Ascending aorta (tissue), 2 donors: ENCODE results near the gene CNTNAP2. TPM values are rescaled to one million over a fixed set of nuclear protein-coding genes. Genes with fewer than 3 reads are reported as not detected.

Source experiments
- DNase-seq, 2 donors: peaks; one replicate each; pipeline ENCODE4 v3.0.0-alpha.2; 2019; ENCODE audit warnings: low spot score in 2 of 2
- H3K27ac ChIP-seq, 2 donors: fragments of 200-600 bp; sonication (generic); one replicate each; pipeline ENCODE4 v1.5.1; 2016 to 2017; ENCODE audit warnings: mild to moderate bottlenecking in 1 of 2
- H3K27me3 ChIP-seq: fragments of 200-600 bp; sonication (generic); one replicate; pipeline ENCODE4 v1.5.1; 2017
- H3K36me3 ChIP-seq, 2 donors: fragments of 200-600 bp; sonication (generic); one replicate each; pipeline ENCODE4 v1.5.1; 2016
- H3K4me1 ChIP-seq, 2 donors: fragments of 200-600 bp; sonication (generic); one replicate each; pipeline ENCODE4 v1.5.1; 2016 to 2017; ENCODE audit warnings: mild to moderate bottlenecking in 1 of 2
- H3K4me3 ChIP-seq, 2 donors: fragments of 200-600 bp; sonication (generic); one replicate each; pipeline ENCODE4 v1.5.1; 2016 to 2017; ENCODE audit warnings: mild to moderate bottlenecking in 1 of 2
- H3K9me3 ChIP-seq, 2 donors: fragments of 200-600 bp; sonication (generic); one replicate each; pipeline ENCODE4 v1.5.1; 2016
- CTCF ChIP-seq, 3 experiments: fragments of 200-600 bp in 2 of 3; fragments of 450-650 bp in 1 of 3; sonication (generic) in 2 of 3; IDR thresholded peaks; one replicate each; pipeline ENCODE4 v1.5.1; 2016 to 2019; ENCODE audit warnings: antibody characterized with exemption in 3 of 3, mild to moderate bottlenecking in 1 of 3, moderate library complexity in 1 of 3
- intact Hi-C: fragments of 100-400 bp; cut with DNase I; formaldehyde crosslinking; loops from one replicate; pipeline ENCODE4 v1.15.1; 2023
- total RNA-seq: library from RNA; depleted of rRNA; stranded (reverse); fragments of >200 nt; gene quantifications from one replicate; pipeline ENCODE4 v1.1.0, GENCODE V29; 2016

Gene CNTNAP2
- total RNA-seq, 1 donor from 2014 or later: not detected

GRCh38 chr7:146565872-146566271 lies 449.3 kb downstream of the CNTNAP2 start:
- no peaks in the 10 kb centered on the region for H3K9me3 ChIP-seq
- no peaks in the 10 kb centered on the region for H3K27me3 ChIP-seq
- intact Hi-C loops: no loop called here
- H3K4me1 ChIP-seq: no peaks in the 10 kb centered on the region
- no peak for TF ChIP-seq CTCF (IDR thresholded peaks at IDR 0.05)
- H3K36me3 ChIP-seq: no peaks in the 10 kb centered on the region
- no peak overlapping the region for H3K27ac ChIP-seq
- DNase-seq: no peak
- H3K4me3 ChIP-seq: no peak overlapping the region

GRCh38 chr7:146575903-146576302 lies 459.3 kb downstream of the CNTNAP2 start:
- Histone ChIP-seq H3K9me3 (no peaks in the 10 kb centered on the region), H3K4me1 (no peaks in the 10 kb centered on the region), H3K4me3 (no peak overlapping the region), H3K27me3 (no peaks in the 10 kb centered on the region), H3K36me3 (no peaks in the 10 kb centered on the region), H3K27ac (no peak overlapping the region)
- TF ChIP-seq CTCF (IDR thresholded peaks at IDR 0.05): no peak
- intact Hi-C loops: no loop called here
- no peak for DNase-seq

GRCh38 chr7:146591976-146592375 lies 475.4 kb downstream of the CNTNAP2 start:
- no peaks in the 10 kb centered on the region for H3K36me3 ChIP-seq
- no peak for TF ChIP-seq CTCF (IDR thresholded peaks at IDR 0.05)
- DNase-seq: no peak
- H3K27ac ChIP-seq: no peak overlapping the region
- intact Hi-C loops: no loop called here
- no peaks in the 10 kb centered on the region for H3K27me3 ChIP-seq
- H3K9me3 ChIP-seq: no peaks in the 10 kb centered on the region
- no peak overlapping the region for H3K4me3 ChIP-seq
- H3K4me1 ChIP-seq: no peaks in the 10 kb centered on the region

- Histone ChIP-seq H3K4me3 (no peak overlapping the region), H3K27me3 (no peaks in the 10 kb centered on the region), H3K27ac (no peak overlapping the region), H3K4me1 (no peaks in the 10 kb centered on the region), H3K9me3 (no peaks in the 10 kb centered on the region), H3K36me3 (no peaks in the 10 kb centered on the region)
- DNase-seq: no peak
- intact Hi-C loops: no loop called here
- no peak for TF ChIP-seq CTCF (IDR thresholded peaks at IDR 0.05)
These were observed 490.0 kb downstream of the CNTNAP2 start for GRCh38 chr7:146606628-146607027.

GRCh38 chr7:146619641-146620040 lies 503.0 kb downstream of the CNTNAP2 start:
- intact Hi-C loops: no loop called here
- Histone ChIP-seq H3K27ac (no peak overlapping the region), H3K4me1 (no peaks in the 10 kb centered on the region), H3K4me3 (no peak overlapping the region), H3K9me3 (no peaks in the 10 kb centered on the region), H3K36me3 (no peaks in the 10 kb centered on the region), H3K27me3 (no peaks in the 10 kb centered on the region)
- DNase-seq: no peak
- TF ChIP-seq CTCF (IDR thresholded peaks at IDR 0.05): no peak

- Histone ChIP-seq H3K4me1 (no peaks in the 10 kb centered on the region), H3K27ac (no peak overlapping the region), H3K27me3 (no peaks in the 10 kb centered on the region), H3K4me3 (no peak overlapping the region), H3K36me3 (no peaks in the 10 kb centered on the region), H3K9me3 (peaks cover 0 to 3% of the 10 kb centered on the region in 2 donors)
- no peak for DNase-seq
- intact Hi-C loops: no loop called here
- no peak for TF ChIP-seq CTCF (IDR thresholded peaks at IDR 0.05)
These were observed 510.3 kb downstream of the CNTNAP2 start for GRCh38 chr7:146626912-146627311.
